Liver (tissue), 3 donors: Measurements from ENCODE around the gene CCDC178.

Experiments
- TAF1 ChIP-seq: conservative IDR thresholded peaks from 2 replicates; pipeline ENCODE4 v1.6.1; 2016; ENCODE audit warnings: antibody characterized with exemption, mild to moderate bottlenecking
- TF ChIP-seq, protein P1 (sequence below): fragments of 150-350 bp; IDR thresholded peaks from 2 replicates; pipeline ENCODE4 v1.5.1; 2017; ENCODE audit warnings: improper control_type of control experiment, low read depth, low read length; ENCODE audit not compliant: missing input control
- TF ChIP-seq, protein P2 (sequence below): IDR thresholded peaks from 2 replicates; pipeline ENCODE4 v1.6.1; 2016; ENCODE audit warnings: antibody characterized with exemption, mild to moderate bottlenecking
- donor health status: healthy.
- donor health status: healthy.

DNA sequence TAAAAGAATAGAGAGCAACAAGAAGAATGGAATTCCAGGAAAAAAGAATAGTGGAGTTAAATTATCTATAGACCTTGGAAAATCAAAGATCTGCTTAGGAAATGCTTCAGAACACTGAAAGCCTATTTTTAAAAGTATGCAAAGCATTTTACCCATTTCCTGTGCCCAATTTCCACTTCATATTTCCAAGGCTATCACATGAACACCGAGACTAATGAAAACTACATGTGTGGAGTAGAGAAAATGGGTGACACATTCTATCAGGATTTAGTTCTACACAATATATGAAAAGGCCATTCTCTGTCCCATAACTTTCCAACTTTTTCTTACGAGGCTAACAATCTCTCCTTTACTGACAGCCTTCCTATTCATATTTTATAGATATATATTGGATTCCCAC is 279.4 kb downstream of the CCDC178 start:
- TF ChIP-seq, protein P1, sequence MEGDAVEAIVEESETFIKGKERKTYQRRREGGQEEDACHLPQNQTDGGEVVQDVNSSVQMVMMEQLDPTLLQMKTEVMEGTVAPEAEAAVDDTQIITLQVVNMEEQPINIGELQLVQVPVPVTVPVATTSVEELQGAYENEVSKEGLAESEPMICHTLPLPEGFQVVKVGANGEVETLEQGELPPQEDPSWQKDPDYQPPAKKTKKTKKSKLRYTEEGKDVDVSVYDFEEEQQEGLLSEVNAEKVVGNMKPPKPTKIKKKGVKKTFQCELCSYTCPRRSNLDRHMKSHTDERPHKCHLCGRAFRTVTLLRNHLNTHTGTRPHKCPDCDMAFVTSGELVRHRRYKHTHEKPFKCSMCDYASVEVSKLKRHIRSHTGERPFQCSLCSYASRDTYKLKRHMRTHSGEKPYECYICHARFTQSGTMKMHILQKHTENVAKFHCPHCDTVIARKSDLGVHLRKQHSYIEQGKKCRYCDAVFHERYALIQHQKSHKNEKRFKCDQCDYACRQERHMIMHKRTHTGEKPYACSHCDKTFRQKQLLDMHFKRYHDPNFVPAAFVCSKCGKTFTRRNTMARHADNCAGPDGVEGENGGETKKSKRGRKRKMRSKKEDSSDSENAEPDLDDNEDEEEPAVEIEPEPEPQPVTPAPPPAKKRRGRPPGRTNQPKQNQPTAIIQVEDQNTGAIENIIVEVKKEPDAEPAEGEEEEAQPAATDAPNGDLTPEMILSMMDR = no peak
- TF ChIP-seq, protein P2, sequence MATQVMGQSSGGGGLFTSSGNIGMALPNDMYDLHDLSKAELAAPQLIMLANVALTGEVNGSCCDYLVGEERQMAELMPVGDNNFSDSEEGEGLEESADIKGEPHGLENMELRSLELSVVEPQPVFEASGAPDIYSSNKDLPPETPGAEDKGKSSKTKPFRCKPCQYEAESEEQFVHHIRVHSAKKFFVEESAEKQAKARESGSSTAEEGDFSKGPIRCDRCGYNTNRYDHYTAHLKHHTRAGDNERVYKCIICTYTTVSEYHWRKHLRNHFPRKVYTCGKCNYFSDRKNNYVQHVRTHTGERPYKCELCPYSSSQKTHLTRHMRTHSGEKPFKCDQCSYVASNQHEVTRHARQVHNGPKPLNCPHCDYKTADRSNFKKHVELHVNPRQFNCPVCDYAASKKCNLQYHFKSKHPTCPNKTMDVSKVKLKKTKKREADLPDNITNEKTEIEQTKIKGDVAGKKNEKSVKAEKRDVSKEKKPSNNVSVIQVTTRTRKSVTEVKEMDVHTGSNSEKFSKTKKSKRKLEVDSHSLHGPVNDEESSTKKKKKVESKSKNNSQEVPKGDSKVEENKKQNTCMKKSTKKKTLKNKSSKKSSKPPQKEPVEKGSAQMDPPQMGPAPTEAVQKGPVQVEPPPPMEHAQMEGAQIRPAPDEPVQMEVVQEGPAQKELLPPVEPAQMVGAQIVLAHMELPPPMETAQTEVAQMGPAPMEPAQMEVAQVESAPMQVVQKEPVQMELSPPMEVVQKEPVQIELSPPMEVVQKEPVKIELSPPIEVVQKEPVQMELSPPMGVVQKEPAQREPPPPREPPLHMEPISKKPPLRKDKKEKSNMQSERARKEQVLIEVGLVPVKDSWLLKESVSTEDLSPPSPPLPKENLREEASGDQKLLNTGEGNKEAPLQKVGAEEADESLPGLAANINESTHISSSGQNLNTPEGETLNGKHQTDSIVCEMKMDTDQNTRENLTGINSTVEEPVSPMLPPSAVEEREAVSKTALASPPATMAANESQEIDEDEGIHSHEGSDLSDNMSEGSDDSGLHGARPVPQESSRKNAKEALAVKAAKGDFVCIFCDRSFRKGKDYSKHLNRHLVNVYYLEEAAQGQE = no peak
- TF ChIP-seq TAF1 = no peak
